ENCODE data around the gene P2RY11.

P2RY11 gene

DNA sequence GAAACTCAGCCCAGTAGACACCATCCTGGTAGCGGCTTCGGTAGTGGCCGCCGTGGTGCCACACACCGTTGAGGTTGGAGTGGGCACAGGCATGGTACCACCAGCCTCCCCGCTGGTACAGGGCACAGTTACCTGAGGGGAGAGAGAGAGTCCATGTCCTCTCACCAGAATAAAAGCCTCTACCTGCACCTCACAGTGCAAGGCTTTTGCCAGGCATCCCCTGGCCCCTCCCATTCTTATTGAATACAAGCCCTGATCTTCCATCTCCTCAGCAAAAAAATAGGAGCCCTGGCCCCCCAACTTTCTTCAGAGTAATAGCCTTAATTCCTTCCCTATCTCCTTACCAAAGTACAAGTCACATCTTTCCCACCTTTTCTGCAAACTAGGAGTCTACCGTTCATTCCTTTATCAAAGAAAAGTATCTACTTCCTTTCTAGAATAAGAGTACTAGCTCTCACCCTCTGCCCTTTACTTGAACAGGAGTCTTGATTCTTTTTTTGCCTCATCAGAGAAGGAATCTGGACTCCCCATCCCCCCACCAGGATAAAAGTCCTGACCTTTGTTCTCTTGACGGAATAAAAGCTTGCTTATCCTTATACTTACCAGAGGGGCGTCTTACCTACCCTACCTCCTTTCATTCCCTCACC, 18.7 kb upstream of the P2RY11 start:
- H3K9ac ChIP-seq = no peak overlapping the region
- H3K4me3 ChIP-seq (ENCODE audit: low read depth, low read length) = no peak overlapping the region
- no peak overlapping the region for H3K4me2 ChIP-seq (ENCODE audit: low read length)
- no peaks in the 10 kb centered on the region for H3K9me3 ChIP-seq (ENCODE audit: control insufficient read depth, low read length)
- H3K79me2 ChIP-seq = no peaks in the 10 kb centered on the region
- no peaks in the 10 kb centered on the region for H3K36me3 ChIP-seq (ENCODE audit: control insufficient read depth, insufficient read depth, low read length)
- no peaks in the 10 kb centered on the region for H3K4me1 ChIP-seq
- TF ChIP-seq, protein P1, sequence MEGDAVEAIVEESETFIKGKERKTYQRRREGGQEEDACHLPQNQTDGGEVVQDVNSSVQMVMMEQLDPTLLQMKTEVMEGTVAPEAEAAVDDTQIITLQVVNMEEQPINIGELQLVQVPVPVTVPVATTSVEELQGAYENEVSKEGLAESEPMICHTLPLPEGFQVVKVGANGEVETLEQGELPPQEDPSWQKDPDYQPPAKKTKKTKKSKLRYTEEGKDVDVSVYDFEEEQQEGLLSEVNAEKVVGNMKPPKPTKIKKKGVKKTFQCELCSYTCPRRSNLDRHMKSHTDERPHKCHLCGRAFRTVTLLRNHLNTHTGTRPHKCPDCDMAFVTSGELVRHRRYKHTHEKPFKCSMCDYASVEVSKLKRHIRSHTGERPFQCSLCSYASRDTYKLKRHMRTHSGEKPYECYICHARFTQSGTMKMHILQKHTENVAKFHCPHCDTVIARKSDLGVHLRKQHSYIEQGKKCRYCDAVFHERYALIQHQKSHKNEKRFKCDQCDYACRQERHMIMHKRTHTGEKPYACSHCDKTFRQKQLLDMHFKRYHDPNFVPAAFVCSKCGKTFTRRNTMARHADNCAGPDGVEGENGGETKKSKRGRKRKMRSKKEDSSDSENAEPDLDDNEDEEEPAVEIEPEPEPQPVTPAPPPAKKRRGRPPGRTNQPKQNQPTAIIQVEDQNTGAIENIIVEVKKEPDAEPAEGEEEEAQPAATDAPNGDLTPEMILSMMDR (IDR thresholded peaks at IDR 0.05) = no peak
- H3K27ac ChIP-seq = no peak overlapping the region
- no peak overlapping the region for H2AFZ ChIP-seq
- H3K27me3 ChIP-seq (ENCODE audit: control insufficient read depth, insufficient read depth, low read length) = no peaks in the 10 kb centered on the region

DNA sequence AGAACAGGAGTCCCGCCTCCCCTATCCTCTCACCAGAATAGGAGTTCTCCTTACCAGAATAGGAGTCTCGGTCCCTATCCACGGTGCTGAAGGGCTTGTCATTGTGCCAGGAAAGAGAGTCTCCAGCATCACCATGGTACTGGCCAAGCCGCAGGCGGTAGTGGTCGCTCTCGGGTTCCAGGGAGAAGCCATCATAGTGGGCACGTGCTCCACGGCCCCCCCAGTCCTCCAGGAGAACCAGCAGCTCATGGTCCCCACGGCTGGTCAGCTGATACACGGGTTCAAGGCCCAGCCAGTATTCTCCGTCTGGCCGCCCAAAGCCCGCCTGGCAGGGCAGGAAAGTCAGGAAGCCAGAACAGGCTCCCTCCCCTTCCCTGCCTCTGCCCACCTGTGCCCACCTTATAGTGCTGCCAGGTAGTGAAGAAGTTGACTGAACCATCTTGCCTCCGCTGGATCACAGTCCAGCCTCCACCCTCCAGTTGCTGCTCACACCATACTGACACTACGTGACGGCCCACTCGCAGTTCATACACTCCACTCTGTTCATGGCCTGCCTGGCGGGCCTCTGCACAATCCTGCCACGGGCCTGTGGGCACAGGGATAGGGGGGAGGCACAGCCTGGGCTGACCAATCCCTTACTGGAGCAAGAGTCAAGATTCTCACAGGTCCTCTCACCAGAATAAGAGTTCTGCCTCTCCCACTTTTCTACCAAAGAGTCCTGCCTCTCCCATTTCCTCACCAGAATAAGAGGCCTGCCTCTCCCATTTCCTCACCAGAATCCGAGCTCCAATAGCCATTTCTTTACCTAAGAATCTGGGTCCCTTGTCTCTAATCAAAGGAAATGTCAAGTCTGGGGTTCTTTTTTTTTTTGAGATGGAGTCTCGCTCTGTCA, 18.0 kb upstream of the P2RY11 start:
- Histone ChIP-seq H3K9ac (no peak overlapping the region), H3K79me2 (no peaks in the 10 kb centered on the region), H3K27me3 (ENCODE audit: control insufficient read depth, insufficient read depth, low read length) (no peaks in the 10 kb centered on the region), H3K9me3 (ENCODE audit: control insufficient read depth, low read length) (no peaks in the 10 kb centered on the region), H3K36me3 (ENCODE audit: control insufficient read depth, insufficient read depth, low read length) (no peaks in the 10 kb centered on the region), H3K4me2 (ENCODE audit: low read length) (no peak overlapping the region), H3K4me1 (no peaks in the 10 kb centered on the region), H2AFZ (no peak overlapping the region), H3K27ac (no peak overlapping the region), H3K4me3 (ENCODE audit: low read depth, low read length) (no peak overlapping the region)
- TF ChIP-seq, protein P1 (IDR thresholded peaks at IDR 0.05) = no peak

DNA sequence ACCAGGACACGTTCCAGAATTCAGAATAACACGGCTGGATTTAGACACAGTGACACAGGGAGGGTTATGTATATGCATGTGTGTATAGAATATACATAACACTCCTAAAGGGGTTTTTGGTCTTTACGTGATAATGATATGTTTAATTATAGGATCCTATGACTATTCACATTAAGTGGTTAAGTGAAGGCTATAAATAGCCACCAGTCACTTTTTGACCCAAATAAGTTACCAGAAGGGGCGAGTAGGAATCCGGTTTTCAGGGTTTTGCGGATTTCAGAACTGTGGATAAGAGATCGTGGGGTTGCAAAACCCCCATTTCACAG, 15.9 kb upstream of the P2RY11 start:
- no peak overlapping the region for H3K9ac ChIP-seq
- peak overlapping the region; percentile 30 for H3K27ac ChIP-seq
- H3K36me3 ChIP-seq (ENCODE audit: control insufficient read depth, insufficient read depth, low read length) = no peaks in the 10 kb centered on the region
- H3K4me2 ChIP-seq (ENCODE audit: low read length) = peak overlapping the region; percentile 47
- H3K9me3 ChIP-seq (ENCODE audit: control insufficient read depth, low read length) = no peaks in the 10 kb centered on the region
- no peaks in the 10 kb centered on the region for H3K79me2 ChIP-seq
- no peaks in the 10 kb centered on the region for H3K4me1 ChIP-seq
- peak overlapping the region; percentile 27 for H3K4me3 ChIP-seq (ENCODE audit: low read depth, low read length)
- TF ChIP-seq, protein P1 (IDR thresholded peaks at IDR 0.05) = no peak
- H3K27me3 ChIP-seq (ENCODE audit: control insufficient read depth, insufficient read depth, low read length) = no peaks in the 10 kb centered on the region
- peak overlapping the region; percentile 79 for H2AFZ ChIP-seq

DNA sequence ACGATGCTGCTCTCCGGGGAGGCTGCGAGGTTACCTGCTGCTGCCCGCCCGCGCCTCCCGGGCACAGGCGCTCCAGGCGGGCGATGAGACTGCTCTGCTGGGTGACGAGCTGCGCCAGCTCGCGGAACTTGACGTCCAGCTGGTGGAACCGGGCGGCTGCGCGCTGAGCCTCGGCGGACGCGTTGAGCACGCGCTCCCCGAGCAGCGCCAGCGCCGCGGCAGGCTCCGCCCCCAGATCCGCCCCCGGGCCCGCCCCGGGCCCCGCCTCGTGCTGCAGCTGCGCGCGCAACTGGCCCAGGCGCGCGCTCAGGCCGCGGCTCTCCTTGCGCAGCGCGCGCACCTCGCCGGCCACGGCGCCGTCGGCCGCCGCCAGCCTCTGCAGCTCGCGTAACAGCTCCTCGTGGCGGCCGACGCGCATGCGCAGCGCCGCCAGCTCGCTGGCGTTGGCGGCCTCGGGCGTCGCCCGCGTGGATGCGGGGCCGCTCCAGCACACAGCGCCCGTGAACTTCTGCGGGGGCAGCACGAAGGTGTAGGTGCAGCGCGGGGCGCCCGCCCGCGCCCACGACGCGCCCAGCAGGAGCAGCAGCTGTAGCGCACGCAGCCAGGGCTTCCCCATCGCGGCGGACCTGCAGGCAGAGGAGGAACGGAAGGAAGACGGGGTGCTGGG, 15.4 kb upstream of the P2RY11 start:
- no peaks in the 10 kb centered on the region for H3K36me3 ChIP-seq (ENCODE audit: control insufficient read depth, insufficient read depth, low read length)
- H3K4me3 ChIP-seq (ENCODE audit: low read depth, low read length) = peak overlapping the region; percentile 62
- H3K4me1 ChIP-seq = no peaks in the 10 kb centered on the region
- no peaks in the 10 kb centered on the region for H3K79me2 ChIP-seq
- TF ChIP-seq, protein P1 (IDR thresholded peaks at IDR 0.05) = no peak
- peak overlapping the region; percentile 96 for H3K4me2 ChIP-seq (ENCODE audit: low read length)
- no peak overlapping the region for H3K9ac ChIP-seq
- no peaks in the 10 kb centered on the region for H3K27me3 ChIP-seq (ENCODE audit: control insufficient read depth, insufficient read depth, low read length)
- peak overlapping the region; percentile 30 for H3K27ac ChIP-seq
- H3K9me3 ChIP-seq (ENCODE audit: control insufficient read depth, low read length) = no peaks in the 10 kb centered on the region
- H2AFZ ChIP-seq = peak overlapping the region; percentile 98
